ENCODE measurements around the gene MEIS1.

Gene MEIS1

GRCh38 chr2:66534461-66534860 is 99.5 kb downstream of the MEIS1 start:
- no peak for DNase-seq (ENCODE audit: low read depth in 2 of 3, low spot score in 2 of 3)

- no peak for DNase-seq (ENCODE audit: low read depth in 2 of 3, low spot score in 2 of 3)
These were observed 100.8 kb downstream of the MEIS1 start for GRCh38 chr2:66535574-66536289.

- DNase-seq (ENCODE audit: low read depth in 2 of 3, low spot score in 2 of 3), result no peak
These were observed 101.4 kb downstream of the MEIS1 start for GRCh38 chr2:66536290-66536673.

GRCh38 chr2:66536997-66537396 is 102.1 kb downstream of the MEIS1 start:
- DNase-seq (ENCODE audit: low read depth in 2 of 3, low spot score in 2 of 3), result no peak

- no peak for DNase-seq (ENCODE audit: low read depth in 2 of 3, low spot score in 2 of 3)
These were observed 103.4 kb downstream of the MEIS1 start for GRCh38 chr2:66538291-66538690.

- no peak for DNase-seq (ENCODE audit: low read depth in 2 of 3, low spot score in 2 of 3)
These were observed 104.5 kb downstream of the MEIS1 start for GRCh38 chr2:66539452-66539851.

GRCh38 chr2:66541646-66542045 is 106.7 kb downstream of the MEIS1 start:
- no peak for DNase-seq (ENCODE audit: low read depth in 2 of 3, low spot score in 2 of 3)

- no peak for DNase-seq (ENCODE audit: low read depth in 2 of 3, low spot score in 2 of 3)
These were observed 108.4 kb downstream of the MEIS1 start for GRCh38 chr2:66543257-66543767.

GRCh38 chr2:66544258-66544657 is 109.3 kb downstream of the MEIS1 start:
- no peak for DNase-seq (ENCODE audit: low read depth in 2 of 3, low spot score in 2 of 3)

- DNase-seq (ENCODE audit: low read depth in 2 of 3, low spot score in 2 of 3), result no peak
These were observed 110.3 kb downstream of the MEIS1 start for GRCh38 chr2:66545258-66545657.

GRCh38 chr2:66547118-66547517 is 112.2 kb downstream of the MEIS1 start:
- no peak for DNase-seq (ENCODE audit: low read depth in 2 of 3, low spot score in 2 of 3)

GRCh38 chr2:66547887-66548286 is 113.0 kb downstream of the MEIS1 start:
- no peak for DNase-seq (ENCODE audit: low read depth in 2 of 3, low spot score in 2 of 3)

GRCh38 chr2:66548422-66548821 is 113.5 kb downstream of the MEIS1 start:
- no peak for DNase-seq (ENCODE audit: low read depth in 2 of 3, low spot score in 2 of 3)

GRCh38 chr2:66550826-66551225 is 115.9 kb downstream of the MEIS1 start:
- no peak for DNase-seq (ENCODE audit: low read depth in 2 of 3, low spot score in 2 of 3)

- no peak for DNase-seq (ENCODE audit: low read depth in 2 of 3, low spot score in 2 of 3)
These were observed 118.4 kb downstream of the MEIS1 start for GRCh38 chr2:66553370-66553769.

- no peak for DNase-seq (ENCODE audit: low read depth in 2 of 3, low spot score in 2 of 3)
These were observed 120.2 kb downstream of the MEIS1 start for GRCh38 chr2:66555091-66555490.

GRCh38 chr2:66555501-66556324 is 120.8 kb downstream of the MEIS1 start:
- no peak for DNase-seq (ENCODE audit: low read depth in 2 of 3, low spot score in 2 of 3)

GRCh38 chr2:66559672-66560071 is 124.7 kb downstream of the MEIS1 start:
- no peak for DNase-seq (ENCODE audit: low read depth in 2 of 3, low spot score in 2 of 3)

- no peak for DNase-seq (ENCODE audit: low read depth in 2 of 3, low spot score in 2 of 3)
These were observed 125.8 kb downstream of the MEIS1 start for GRCh38 chr2:66560683-66561082.

GRCh38 chr2:66561645-66562303 is 126.8 kb downstream of the MEIS1 start:
- no peak for DNase-seq (ENCODE audit: low read depth in 2 of 3, low spot score in 2 of 3)

GRCh38 chr2:66562304-66562685 is 127.4 kb downstream of the MEIS1 start:
- DNase-seq (ENCODE audit: low read depth in 2 of 3, low spot score in 2 of 3), result no peak

- DNase-seq (ENCODE audit: low read depth in 2 of 3, low spot score in 2 of 3), result no peak
These were observed 128.5 kb downstream of the MEIS1 start for GRCh38 chr2:66563473-66563872.

Data from activated CD8-positive, alpha-beta memory T cell treated with anti-CD3 and anti-CD28 coated beads for 48 hours (primary cell).